ENCODE results near the gene ADA.
"Not testable (repeated sequence)": the region's sequence is repeated elsewhere in the genome, so short reads cannot be mapped to it uniquely, and the experiment has no call there.

Gene ADA

DNA sequence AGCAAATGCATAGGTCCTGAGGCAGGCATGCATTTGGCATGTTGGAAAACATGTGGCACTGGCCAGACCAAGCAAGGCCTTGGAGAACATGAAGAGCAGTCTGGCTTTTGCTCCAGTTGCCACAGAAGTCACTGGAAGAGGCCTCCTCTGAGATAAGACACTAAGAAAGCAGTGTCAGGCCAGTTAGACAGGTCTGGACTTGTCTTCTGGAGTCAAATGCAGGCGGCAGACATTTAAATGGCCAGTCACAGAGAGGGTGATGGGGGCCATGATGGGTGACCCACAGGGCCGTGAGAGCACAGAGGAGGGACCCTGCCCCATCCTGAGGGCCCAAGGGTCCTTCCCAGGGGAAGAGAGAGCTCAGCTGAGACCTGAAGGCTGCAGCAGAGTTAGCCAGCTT lies 26.7 kb upstream of the ADA start:
- no peak for ATAC-seq

DNA sequence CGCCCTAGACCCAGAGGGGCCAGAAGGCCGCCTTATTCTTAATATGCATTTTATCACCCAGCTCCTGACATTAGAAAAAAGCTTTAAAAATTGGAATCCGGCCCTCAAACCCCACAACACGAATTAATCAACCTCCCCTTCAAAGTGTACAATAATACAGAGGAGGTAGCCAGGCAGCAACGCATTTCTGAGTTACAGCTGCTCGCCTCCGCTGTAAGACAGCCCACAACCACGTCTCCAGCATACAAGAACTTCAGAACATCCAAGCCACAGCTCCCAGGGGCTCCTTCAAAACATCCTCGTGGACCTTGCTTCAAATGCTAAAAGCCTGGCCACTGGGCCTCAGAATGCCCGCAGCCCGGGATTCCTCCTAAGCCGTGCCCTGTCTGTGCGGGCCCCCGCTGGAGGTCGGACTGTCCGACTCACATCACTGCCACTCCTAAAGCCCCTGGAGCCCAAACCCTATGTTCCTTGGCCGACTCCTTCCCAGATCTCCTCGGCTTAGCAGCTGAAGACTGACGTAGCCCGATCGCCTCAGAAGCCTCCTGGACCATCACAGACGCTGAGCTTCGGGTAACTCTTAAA lies 20.9 kb upstream of the ADA start:
- not testable (repeated sequence) for ATAC-seq

DNA sequence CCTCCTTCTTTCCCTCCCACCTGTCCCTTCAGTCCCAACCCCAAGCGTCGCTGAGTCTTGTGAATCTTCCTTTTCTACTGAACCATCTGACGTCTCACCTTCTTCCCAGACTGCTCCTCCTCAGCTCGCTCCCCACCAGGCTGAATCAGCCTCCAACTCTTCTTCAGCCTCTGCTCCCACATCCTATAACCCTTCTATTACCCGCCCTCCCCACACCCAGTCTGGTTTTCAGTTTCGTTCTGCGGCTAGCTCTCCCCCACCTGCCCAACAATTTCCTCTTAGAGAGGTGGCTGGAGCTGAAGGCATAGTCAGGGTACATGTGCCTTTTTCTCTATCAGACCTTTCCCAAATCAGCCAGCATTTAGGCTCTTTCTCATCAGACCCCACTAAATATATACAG lies 20.0 kb upstream of the ADA start:
- ATAC-seq: peak; percentile 94

DNA sequence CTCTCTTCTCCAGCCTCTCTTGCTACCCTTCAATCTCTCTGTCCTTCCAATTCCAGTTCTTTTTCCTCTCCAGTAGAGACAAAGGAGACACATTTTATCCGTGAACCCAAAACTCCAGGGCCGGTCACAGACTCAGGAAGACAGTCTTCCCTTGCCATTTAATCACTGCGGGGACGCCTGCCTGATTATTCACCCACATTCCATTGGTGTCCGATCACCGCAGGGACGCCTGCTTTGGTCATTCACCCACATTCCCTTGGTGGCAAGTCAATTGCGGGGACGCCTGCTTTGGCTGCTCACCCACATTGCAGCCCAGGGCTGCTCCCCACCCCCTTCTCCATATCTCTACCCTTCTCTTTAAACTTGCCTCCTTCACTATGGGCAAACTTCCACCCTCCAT lies 19.4 kb upstream of the ADA start:
- not testable (repeated sequence) for ATAC-seq

DNA sequence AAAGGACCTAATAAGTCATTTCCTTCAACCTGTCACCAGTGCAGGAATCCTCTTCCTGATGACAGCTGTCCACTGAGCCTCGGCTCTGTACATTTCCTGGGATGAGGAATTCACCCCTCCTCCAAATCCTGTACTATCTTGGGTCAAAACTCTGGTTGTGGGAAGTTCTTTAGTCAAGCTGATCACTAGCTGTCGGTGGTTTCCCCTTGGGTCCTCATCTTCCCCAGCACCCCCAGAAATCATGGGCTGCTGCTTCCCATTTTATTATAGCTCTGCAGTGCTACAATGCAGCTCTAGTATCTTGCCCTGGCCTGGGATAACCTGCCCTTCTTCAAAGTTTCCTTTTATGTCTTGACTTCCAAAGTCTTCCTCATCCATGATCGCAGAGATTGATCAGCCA lies 14.6 kb upstream of the ADA start:
- no peak for ATAC-seq

DNA sequence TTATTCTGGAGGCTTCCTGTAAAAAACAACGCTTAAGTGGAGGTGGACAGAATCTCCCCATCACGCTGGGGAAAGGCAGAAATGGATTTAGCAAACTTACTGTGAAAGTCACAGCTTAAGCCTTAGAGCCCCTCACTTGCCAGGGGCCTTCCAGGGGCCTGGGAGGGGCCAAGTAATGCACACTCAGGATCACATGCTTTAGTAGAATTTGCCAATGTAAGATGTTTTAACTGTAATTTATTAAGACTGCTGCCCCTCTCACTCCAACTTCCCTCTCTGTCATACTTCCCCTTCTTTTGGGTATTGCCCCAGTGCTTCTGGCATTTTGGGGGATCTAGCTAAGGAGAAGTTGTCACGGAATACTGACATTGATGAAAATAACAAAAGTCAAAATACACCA lies 12.6 kb upstream of the ADA start:
- no peak for ATAC-seq

DNA sequence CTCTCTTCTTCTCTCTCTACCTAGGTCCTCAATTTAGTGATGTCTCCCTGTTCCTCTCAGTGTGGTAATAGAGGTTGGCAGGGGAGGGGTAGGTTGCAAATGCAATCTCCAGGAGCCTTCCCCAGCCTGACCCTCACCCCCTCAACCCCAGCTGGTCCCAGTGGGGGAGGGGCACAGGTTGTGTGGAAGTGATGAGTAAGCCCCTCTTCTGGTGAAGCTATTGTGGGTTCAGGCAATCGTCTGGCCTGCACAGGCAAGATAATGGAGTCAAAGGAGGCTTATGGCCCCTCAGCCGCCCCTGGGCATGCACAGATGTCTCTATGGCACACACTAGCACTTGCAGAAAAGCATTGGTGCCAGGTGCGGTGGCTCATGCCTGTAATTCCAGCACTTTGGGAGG lies 10.8 kb upstream of the ADA start:
- no peak for ATAC-seq

DNA sequence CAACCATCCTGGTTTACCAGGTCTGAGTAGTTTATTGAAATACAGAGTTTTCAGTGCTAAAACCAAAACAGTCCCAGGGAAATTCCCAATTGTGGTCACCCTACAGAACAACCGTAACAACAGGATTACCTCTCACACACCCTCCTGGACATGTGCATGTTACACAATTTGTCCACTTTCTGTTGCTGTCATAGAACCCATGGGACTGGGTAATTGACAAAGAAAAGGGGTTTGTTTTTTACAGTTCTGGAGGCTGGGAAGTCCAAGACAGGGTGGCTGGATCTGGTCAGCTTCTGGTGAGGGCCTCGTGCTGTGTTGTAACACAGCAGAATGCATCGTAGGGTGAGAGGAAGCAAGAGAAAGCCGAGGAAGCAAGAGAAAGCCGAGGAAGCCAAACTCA lies 9.1 kb upstream of the ADA start:
- ATAC-seq: no peak

DNA sequence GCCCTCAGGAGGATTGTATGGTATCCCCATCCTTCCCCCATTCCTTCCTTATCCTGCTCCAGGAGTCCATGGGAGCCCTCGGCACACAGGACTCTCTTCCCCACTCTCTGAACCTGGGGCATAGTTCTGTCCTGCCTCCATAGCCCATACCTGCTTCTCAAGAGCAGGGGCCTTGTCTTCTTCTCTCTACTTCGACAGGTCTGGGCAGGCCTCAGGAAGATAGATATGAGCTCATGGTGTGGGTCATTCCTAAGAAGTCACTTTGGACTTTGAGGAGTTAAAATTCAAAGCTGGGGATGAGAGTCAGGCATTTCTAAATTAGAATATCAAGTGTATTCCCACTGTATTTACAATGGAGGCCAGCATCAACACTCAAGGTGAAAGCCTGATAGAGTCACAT lies 8.4 kb upstream of the ADA start:
- ATAC-seq: no peak

DNA sequence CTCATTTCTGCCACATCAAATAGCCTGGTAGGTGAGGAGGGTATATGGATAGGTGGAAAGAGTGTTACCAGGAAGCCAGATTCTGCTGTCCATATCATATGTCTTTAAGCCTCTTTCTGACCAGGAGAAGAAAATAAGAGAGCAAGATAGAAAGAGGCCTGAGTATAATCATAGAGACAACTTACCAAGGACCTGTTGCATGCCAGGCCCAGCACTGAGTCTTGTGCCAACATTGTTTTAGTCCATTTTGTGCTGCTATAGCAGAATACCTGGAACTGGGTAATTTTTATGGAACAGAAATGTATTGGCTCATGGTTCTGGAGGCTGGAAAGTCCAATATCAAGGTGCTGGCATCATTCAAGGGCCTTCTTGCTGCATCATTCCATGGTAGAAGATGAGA lies 7.3 kb upstream of the ADA start:
- no peak for ATAC-seq

DNA sequence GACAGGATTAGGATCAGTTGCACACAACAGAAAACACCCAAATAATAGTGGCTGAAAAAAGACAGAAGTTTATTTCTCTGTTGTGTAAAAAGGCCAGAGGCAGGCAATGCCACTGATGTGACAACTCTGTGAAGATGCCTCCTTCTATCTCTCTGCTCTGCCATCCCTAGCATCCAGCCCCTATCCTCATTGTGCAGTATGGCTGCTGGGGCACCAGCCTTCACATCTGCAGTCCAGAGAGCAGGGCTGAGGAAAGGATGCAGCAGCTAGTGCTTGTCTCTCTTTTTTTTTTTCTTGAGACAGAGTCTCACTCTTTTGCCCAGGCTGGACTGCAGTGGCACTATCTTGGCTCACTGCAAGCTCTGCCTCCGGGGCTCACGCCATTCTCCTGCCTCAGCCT lies 6.4 kb upstream of the ADA start:
- no peak for ATAC-seq

DNA sequence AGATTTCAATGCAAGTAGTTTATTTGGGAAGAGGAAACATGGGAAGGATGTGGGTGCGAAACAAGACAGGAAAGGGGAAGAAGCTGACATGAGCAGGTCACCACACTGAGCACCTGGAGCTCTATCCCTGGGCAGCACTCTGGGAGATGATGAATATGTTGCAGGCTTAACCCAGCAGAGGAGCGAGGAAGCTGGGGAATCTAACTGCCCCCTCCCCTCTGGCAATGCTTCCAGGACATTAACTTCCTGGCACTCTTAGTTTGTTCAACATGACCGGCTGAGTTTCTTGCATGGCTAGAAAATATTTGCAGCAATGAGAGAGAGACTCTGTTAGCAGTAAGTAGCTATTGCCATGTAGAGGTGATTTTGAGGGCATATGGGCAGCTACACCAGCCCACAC lies 4.9 kb upstream of the ADA start:
- ATAC-seq: no peak

DNA sequence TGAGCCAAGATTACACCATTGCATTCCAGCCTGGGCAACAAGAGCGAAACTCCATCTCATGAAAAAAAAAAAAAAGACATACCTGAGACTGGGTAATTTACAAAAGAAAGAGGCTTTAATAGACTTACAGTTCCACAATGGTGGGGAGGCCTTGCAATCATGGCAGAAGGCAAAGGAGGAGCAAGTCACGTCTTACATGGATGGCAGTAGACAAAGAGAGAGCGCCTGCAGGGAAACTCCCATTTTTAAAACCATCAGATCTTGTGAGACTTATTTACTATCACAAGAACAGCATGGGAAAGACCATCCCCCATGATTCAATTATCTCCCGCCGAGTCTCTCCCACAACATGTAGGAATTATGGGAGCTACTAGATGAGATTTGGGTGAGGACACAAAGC lies 2.7 kb upstream of the ADA start:
- not testable (repeated sequence) for ATAC-seq

DNA sequence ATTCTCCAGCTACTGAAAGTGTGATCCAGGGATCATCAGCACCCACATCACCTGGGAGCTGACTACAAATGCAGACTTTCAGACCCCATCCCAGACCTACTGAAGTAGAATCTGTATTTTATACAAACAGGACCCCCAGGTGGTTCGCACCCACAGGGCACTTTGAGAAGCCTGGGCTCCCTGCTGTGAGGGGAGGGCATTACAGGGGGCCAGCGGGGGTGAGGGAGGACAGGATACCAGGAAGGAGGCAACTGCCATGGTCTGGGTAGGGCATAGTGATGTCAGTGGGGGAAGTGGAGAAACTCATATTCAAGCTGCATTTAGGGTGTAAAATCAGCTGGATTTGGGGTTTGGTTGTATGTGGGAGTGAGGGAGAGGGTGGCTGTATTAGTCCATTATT lies 2.0 kb upstream of the ADA start:
- no peak for ATAC-seq

DNA sequence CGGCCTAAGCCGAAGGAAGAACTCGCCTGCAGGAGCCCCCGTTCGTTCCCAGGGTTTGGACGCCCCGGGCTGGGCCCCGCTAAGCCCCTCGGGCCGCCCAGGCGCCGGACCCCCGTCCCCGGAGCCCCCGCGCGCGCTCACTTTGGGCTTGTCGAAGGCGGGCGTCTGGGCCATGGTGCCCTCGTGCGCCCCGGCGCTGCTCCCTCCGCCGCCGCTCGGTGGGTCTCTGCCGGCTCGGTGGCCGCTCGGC lies 140 bp downstream of the ADA start:
- ATAC-seq: no peak

DNA sequence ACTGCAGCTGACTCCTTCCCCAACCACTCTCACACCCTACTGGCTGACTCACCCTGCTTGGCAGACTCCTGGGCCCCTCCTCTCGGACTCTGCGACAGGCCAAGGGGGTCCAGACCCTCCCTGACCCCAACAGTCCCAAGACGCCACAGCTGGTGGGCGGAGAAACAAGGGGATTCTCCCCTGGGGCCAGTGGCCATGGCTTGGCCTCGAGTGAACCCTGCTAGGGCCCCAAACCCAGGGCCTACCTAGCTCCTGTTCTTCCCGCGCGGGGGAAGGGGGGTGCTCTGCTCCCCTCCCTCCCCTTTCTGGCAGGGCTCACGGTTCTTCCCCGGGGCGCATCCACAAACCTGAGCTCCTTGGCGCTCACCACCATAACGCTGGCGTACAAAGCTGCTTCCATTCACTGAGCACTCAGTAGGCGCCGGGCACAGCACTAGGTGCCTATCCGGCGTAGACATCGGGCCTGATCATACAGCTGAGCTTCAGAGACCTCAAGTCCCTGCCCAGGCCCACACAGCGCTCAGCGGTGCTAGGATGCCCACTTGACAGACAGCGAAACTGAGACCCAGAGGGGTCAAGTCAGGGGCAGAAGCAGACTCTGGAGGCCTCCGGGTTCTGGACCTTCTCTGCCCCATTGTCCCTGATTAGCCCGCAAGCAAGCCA lies 597 bp downstream of the ADA start:
- peak; percentile 57 to 59 for ATAC-seq

DNA sequence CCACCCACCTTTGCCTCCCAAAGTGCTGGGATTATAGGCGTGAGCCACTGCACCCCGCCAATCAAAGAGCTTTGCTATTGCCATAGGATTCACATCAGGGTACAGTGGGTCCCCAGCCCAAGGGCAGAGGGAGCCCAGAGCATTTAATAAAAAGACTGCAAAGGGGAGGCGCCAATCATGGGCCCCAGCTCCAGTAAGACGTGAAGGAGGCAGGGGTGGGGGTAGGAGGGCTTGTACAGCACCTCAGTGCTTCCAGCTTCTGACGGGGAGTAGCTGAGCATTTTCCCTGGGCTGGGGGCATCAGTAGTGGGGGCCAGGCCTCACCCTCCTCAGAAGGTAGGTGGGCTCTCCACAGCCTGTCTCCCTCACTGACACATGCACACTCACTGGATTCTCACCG lies 1.5 kb downstream of the ADA start:
- ATAC-seq: no peak

DNA sequence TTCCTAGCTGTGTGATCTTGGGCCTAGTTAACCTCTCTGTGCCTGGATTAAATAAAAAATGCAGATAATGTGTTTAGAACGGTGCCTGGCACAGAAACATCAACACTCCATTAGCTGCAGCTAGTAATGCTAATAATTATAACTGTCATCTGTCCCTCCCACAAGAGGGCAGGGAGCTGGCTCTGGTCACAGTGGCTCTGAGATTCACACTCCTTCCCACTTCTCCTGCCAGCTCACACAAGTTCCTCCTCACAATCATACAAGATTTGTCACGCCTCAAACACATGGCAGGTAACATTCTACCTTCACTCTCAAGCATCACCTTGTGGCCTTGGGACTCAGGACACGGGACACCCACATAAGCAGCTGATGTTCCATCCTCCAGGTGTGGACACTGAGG lies 2.4 kb downstream of the ADA start:
- ATAC-seq: no peak

DNA sequence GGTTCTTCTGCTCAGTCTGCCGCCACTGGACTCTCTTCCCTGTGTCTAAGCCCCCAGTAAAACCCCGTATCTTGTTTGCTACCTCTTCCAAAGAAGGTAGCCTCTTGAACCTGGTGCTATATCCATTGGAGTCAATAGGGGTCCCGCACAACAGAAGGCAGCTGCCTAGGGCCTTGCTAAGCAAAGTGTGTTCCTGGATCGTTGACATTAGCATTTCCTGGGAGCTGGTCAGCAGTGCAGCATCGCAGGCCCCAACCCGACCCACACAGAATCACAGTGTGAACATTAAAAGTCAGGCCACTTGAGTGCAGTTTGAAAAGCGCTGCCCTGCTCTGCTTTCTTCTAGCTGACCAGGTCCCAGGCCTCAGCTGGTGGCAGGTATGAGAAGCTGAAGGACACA lies 2.9 kb downstream of the ADA start:
- ATAC-seq: no peak

DNA sequence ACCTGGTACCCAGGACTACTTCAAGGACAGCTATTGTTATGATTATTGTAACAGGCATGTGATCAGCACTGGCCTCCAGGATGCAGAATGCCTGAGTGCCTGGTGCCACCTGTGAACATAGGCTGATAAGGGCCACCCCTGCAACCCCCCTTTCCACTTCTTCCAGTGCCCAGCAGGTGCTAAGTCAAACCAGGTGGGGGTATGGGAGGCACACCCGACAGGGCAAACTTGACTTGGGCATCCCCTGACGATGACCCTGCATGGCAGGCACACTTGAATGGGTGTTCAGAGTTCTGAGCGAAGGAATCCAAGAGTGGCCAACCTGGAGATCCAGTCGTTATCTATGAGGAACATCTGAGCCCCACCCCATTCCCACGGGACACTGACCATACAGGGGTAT lies 3.4 kb downstream of the ADA start:
- ATAC-seq: no peak

DNA sequence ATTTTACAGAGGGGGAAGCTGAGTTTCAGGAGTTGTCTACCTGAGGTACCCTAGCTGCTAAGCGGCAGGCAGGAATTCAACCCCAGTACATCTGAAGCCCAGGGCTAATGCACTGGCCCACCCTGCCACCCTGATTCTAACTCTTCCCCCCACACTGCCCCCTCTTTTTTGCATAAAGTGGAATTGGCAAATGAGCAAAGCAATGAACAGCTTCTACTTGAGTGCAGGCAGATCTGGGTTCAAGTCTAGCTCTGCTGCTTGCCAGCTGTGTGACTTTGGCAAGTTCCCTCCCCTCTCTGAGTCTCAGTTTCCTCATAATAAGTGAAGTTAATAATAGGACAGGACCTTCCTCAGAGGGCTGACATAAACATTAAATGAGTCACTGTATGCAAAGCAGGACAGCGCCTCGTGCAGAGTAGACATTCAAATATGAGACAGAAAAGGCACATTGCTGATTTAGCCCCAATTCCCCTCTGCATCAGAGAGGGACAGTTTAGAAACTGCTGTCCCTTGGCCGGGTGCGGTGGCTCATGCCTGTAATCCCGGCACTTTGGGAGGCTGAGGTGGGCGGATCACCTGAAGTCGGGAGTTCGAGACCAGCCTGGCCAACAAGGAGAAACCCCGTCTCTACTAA lies 4.7 kb downstream of the ADA start:
- ATAC-seq: peak; percentile 63 to 68

DNA sequence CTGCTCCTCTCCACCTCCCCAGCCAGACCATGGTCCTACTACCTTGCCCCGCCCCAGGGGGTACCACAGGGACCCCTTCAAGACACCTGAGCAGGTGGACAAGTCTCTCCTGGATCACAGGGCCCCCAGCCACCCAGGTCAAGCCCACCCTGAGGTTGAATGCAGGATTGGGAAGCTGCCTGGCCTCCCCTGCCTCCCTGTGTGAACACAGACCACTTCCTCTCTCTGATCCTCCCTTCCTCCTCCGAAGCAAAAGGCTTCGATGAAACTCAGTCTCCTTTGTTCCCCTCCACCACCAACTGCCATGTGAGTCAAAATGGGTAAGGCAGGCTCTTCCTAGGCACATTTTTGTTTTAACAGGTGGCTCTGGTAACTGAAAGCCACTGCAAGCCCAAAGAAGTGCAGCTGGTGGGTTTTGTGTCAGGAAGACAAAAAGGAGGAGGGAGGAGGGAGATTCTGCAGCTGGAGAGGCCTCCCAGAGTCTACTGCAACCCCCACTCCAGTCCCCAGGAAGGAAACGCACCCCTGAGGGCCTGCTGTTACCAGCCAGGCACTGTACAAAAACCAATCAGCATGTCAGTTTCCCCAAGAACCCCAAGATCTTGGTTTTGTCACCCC lies 5.4 kb downstream of the ADA start:
- ATAC-seq: no peak

DNA sequence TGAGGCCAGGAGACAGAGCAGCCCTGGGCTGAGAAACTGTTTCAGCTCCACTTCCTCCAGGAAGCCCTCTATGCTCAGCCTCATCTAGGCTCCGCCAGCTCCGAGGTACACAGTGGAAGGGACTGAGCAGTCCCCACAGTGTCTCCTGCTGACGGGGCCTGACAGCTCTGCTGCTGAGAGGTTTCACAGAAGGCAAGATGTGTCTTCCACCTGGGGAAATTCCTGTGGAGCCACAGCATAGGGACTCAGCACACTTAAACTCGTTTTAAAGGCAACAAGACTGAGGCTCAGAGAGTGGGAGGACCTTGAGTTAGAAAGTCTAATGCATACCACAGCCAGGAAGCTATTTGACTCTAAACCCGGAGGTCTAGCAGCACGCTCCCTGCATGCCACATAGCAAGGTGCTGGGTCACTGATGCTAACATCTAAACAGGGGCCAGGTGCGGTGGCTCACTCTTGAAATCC lies 6.8 kb downstream of the ADA start:
- peak; percentile 42 to 49 for ATAC-seq

DNA sequence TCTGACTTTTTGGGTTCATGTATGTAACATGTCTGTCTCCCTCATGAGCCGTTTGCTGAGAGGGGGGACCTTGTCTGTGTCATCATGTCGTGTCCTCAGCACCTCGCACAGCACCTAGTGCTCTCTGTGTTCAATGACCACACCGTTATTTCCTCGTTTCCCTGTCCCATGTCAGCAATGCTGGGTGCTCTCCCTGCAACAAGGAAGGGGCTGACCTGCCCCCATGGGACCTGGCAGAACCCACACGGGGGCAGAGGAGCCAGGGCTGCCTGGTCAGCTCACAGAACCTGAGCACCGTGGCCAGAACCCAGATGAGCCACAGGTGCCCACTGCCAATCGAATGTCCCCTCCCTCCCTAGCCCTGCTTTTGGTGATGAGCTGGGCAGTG lies 7.3 kb downstream of the ADA start:
- ATAC-seq: no peak
